HG03280 (cell line): ENCODE data around the gene PIK3R1.

Experiments used
- ATAC-seq: cut with Tn5 transposase; IDR thresholded peaks from one replicate; pipeline ENCODE4 v1.9.1; 2021; ENCODE audit warnings: mild to moderate bottlenecking, moderate library complexity; ENCODE audit not compliant: unreplicated experiment

PIK3R1 gene

GRCh38 chr5:68319706-68320412, 104.3 kb downstream of the PIK3R1 start:
- no peak for ATAC-seq

DNA sequence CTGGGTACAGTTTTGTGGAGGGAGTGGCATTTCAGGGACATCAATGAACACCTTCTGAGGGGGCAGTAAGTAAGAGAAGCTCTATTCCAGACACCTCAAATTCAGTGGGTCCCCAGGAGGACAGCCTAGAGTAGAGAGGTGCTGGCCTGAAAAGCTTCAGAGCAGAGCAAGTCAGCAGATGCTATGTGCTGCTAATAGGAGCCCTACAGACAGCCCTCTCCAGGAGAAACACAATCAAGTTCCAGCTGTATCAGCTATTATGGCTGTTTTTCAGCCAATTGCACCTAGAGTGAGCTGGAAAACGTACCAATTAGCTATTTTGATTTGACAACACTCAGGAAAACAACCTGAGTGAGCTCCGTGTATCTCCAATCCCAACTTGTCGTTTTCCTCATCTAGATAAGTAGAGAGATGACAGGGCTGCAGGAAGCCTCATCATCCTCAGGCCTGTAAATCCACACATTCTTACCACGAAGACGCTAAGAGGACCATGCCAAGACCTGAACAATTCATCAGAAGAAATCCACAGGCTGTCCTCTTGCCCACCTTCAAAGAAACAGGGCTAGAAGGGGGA, 104.9 kb downstream of the PIK3R1 start:
- ATAC-seq, result no peak

GRCh38 chr5:68325065-68325580, 109.6 kb downstream of the PIK3R1 start:
- ATAC-seq, result no peak

- ATAC-seq, result no peak
These were observed 114.1 kb downstream of the PIK3R1 start for GRCh38 chr5:68329554-68330255.

DNA sequence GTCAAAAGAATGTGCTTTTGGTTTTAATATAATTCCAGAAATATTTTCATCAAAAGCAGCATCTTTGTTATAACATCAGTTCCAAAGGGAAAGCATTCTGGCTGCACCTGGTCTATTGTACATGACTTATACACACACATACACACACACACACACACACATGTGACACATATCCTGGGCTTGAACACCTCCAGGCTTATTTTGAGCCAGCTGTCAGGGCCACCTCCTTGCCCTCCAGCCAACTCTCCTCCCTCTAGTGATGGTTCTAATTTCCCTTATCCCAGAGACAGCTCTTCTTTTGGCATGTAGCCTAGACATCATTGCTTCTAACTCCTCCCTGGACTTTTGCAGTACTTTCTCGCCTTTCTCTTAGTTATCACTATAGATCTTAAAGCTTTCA, 115.0 kb downstream of the PIK3R1 start:
- no peak for ATAC-seq

DNA sequence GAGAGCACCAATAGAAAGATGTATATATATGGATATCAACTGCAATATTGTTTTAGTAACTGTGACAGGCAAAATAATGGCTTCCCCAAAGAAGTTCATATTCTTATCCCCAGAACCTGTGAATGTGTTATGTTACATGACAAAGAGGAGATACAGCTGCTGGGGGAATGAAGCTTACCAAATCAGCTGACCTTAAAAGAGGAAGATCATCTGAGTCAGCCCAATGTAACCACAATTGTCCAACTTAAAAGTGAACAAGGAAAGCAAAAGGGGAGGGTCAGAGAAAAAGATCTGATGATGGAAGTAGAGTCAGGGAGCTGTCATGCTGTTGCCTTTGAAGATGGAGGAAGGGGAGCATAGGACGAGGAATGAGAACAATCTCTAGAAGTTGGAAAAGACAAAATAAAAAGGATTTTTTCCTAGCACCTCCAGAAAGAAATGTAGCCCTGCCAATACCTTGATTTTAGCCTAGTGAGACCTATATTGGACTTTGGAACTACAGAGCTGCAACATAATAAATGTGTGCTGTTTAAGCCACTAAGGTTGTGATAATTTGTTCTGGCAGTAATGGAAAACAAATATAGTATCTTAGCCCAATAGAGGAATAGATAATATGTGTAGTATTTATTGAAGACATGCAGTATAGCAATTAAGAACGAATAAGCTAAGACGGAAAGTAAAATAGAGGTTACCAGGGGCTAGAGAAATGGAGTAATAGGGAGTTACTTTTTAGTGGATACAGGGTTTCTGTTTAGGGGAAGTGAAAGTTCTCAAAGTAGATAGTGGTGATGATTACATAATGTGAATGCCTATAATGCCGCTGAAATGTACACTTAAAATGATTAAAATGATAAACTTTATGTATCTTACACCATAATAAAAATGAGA, 115.9 kb downstream of the PIK3R1 start:
- no peak for ATAC-seq

GRCh38 chr5:68332080-68332451, 116.5 kb downstream of the PIK3R1 start:
- ATAC-seq, result no peak

GRCh38 chr5:68332556-68332955, 117.0 kb downstream of the PIK3R1 start:
- no peak for ATAC-seq

DNA sequence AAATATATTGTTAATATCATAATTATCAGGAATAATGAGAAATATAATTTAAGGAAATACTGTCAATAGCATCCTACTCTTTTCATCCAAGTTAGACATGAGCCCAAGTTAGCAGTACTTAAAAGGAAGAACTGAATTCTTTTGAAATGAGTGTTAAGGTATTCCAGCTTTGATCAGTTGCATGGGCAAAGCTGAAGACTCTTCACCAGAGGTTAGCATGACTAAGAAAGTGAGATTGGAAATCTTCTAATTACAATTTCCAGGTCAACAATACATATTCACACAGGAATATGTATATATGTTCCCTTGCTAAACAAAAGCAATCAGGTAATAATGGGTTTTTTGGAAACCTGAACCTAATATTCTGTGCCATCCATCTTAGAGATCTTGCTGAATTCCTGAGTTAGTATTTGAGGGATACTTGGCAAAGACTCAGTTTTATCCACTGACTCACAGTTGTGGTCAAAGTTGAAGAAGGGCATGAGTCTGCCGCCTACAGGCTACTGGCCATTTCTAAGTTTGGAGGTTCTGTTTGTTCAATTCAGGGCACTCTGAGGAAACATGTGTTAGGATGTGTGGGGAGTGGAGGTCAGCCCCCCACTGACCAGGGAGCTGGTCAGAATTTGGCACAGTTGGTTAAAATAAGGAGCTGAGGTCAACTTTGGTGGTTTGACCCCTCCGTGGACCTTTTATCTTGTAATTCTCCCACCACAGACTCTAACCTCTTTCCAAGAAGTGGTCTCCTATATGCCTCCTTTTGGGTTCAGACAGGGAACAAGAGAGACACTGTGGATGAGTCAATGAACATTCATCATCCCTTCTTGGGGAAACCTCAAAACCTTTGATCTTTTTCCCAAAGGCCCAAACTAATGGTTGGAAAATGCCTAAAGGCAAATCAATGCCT, 118.3 kb downstream of the PIK3R1 start:
- ATAC-seq, result no peak

DNA sequence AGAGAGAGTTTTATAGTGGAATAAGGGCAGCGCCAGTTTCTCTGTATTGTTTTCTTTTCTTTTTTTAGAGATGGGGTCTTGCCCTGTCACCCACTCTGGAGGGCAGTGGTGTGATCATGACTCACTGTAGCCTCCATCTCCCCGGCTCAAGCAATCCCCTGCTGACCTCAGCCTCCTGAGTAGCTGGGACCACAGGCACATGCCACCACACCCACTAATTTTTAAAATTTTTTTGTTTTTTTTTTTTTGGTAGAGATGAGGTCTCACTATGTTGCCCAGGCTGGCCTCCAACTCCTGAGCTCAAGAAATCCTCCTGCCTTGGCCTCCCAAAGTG, 119.0 kb downstream of the PIK3R1 start:
- ATAC-seq, result no peak

DNA sequence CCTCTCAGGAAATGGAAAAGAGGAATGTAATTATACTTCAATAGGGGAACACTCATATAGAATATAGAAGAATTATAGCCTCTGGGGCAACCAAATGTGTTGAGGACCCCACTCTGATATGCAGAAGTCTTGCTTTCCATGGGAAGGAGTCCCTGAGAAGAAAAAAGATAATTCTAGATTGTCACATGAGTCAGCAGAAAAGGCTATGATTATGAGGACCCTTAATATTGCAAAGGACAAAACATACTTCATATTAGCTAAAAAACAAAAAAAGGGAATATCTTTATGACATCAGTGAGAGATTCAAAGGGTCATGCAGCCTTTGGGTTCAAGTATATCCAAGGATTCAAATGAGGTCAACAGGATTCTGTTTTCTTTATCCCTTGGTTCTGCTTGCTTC, 119.5 kb downstream of the PIK3R1 start:
- no peak for ATAC-seq

DNA sequence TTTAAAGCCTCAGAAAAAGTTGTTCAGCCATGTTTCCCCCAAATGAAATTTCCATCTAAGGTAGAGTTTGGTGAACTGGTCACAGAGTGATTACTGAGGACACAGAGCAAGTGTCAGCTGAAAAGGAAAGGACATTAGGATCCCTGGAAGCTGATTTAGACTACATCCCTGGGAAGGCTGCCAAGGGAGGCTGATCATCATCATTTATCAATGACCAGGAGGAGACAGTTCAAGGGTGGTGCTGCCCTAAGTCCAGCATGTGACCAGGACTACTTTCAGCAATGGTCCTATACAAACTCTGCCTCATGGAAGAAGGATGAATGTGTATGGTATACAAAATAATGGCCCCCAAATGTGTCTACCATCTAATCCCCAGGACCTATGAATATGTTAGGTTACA, 120.6 kb downstream of the PIK3R1 start:
- ATAC-seq, result no peak

- ATAC-seq, result no peak
These were observed 121.7 kb downstream of the PIK3R1 start for GRCh38 chr5:68337235-68337634.

GRCh38 chr5:68339921-68340321, 124.4 kb downstream of the PIK3R1 start:
- ATAC-seq, result no peak

DNA sequence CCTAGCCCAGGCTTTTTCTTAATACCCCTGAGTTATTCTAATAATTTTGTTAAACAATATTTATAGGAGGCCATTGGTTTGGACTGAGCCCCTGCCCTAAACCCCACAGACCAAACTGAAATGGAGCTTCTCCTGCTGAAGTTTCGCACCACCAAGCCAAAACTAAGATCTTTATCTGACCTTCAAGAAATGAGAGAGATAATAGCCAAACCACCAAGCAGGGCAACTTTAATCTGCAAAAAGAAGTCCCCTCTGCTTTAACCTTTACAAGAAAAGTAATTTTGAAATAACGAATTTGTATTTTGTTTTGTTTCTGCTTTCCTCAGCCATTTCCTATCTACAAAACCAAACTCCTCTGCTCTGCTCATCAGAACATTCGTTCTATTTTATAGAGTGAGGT, 125.5 kb downstream of the PIK3R1 start:
- no peak for ATAC-seq

DNA sequence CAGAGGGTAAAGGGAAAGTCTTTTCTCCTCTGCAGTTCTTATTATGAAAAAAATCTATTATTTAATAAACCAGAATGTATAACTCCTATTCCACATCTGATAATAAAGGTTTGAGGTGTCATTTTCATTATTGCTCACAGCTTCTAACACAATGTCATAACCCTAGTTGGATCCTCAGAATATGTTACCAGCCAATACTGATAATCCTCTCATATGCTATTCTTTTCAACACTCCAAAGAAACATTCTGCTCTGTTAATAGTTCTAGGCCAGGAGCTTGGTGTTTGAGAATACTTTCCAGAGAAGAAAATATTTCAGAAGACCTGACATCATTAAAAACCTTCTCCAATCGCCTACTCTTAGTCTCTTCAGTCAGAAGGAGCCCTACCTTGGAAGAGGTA, 127.1 kb downstream of the PIK3R1 start:
- no peak for ATAC-seq

GRCh38 chr5:68343421-68343826, 127.9 kb downstream of the PIK3R1 start:
- ATAC-seq, result peak; percentile 65

DNA sequence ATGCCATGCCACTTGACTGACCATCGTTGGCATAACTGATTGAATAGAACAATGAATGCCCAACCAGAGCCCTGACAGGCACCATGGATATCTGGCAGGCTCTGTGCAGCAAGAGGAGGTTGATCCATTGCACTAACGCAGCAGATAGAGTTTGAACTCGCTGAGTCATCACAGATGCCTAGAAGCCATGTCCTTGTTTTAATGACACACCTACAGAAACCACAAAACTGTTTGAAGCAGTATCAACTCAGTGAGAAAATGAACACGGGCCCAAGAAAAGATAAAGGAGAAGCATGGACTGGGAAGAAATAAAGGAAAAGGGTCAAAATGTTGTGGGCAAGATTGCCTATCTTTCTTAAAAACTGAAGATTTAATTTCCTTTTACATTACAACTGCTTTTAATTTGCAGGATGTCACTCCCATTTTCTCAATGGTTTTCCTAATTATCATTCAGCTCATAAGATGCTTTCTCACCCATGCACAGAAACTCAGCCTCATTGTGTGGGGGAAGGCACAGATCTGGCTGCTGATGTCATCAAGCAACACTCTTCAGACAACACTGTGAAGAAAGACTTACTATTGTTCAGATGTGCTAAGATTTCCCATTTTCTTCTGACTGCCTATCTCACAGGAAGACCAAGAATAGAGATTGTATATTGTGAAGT, 129.0 kb downstream of the PIK3R1 start:
- ATAC-seq, result no peak

- no peak for ATAC-seq
These were observed 129.6 kb downstream of the PIK3R1 start for GRCh38 chr5:68345171-68345570.

DNA sequence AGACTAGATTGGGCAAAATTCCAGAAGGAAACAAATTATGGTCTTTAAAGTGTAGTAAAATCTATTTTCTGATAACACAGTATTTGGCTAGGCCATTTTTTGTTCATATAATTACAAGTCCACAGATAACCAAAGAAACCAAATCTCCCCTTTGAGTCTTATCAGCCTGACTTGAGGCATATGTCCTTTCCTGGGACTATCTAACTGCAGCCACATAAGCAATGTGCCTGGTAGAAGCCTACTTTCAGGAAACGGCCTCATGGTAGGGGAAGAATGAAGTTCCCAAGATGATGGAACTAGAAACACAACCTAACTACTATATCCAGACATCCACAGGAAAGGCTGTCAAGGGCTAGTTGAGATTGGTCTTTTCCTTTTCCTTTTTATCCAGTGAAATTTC, 130.0 kb downstream of the PIK3R1 start:
- ATAC-seq, result no peak
